Left kidney (tissue), 8 donors: ENCODE results near the gene CNIH4. TPM values are rescaled to one million over a fixed set of nuclear protein-coding genes. Genes with fewer than 3 reads are reported as not detected.
"Not testable (repeated sequence)": the region's sequence is repeated elsewhere in the genome, so short reads cannot be mapped to it uniquely, and the experiment has no call there.

Experiments
- DNase-seq: peaks from one replicate; pipeline ENCODE4 v3.0.0-alpha.2; 2013
- long read RNA-seq, 8 donors: transcript quantifications; one replicate each; lab custom pipeline, GENCODE V29; 2026
- polyA plus RNA-seq: library from polyadenylated mRNA; unstranded; fragments of 120-200 nt; gene quantifications from one replicate; pipeline ENCODE4 v1.2.1, GENCODE V29; 2013; ENCODE audit not compliant: insufficient read length

CNIH4 gene
- 53.1 TPM for polyA plus RNA-seq
- long read RNA-seq, donor 1, full-length matches to known transcripts: 52 of 59 reads
- long read RNA-seq, donor 1, partial matches to known transcripts: 7 of 59 reads
- long read RNA-seq, donor 1, other reads (novel, unspliced or antisense): 0 of 59 reads
- long read RNA-seq, donor 2, full-length matches to known transcripts: 48 of 48 reads
- long read RNA-seq, donor 2, partial matches to known transcripts: 0 of 48 reads
- long read RNA-seq, donor 2, other reads (novel, unspliced or antisense): 0 of 48 reads
- long read RNA-seq, donor 3, full-length matches to known transcripts: 39 of 39 reads
- long read RNA-seq, donor 3, partial matches to known transcripts: 0 of 39 reads
- long read RNA-seq, donor 3, other reads (novel, unspliced or antisense): 0 of 39 reads
- long read RNA-seq, donor 4, full-length matches to known transcripts: 8 of 8 reads
- long read RNA-seq, donor 4, partial matches to known transcripts: 0 of 8 reads
- long read RNA-seq, donor 4, other reads (novel, unspliced or antisense): 0 of 8 reads
- long read RNA-seq, donor 5, full-length matches to known transcripts: 105 of 117 reads
- long read RNA-seq, donor 5, partial matches to known transcripts: 12 of 117 reads
- long read RNA-seq, donor 5, other reads (novel, unspliced or antisense): 0 of 117 reads
- long read RNA-seq, donor 6, full-length matches to known transcripts: 51 of 56 reads
- long read RNA-seq, donor 6, partial matches to known transcripts: 5 of 56 reads
- long read RNA-seq, donor 6, other reads (novel, unspliced or antisense): 0 of 56 reads
- long read RNA-seq, donor 7, full-length matches to known transcripts: 69 of 86 reads
- long read RNA-seq, donor 7, partial matches to known transcripts: 17 of 86 reads
- long read RNA-seq, donor 7, other reads (novel, unspliced or antisense): 0 of 86 reads
- long read RNA-seq, donor 8, full-length matches to known transcripts: 14 of 14 reads
- long read RNA-seq, donor 8, partial matches to known transcripts: 0 of 14 reads
- long read RNA-seq, donor 8, other reads (novel, unspliced or antisense): 0 of 14 reads

DNA sequence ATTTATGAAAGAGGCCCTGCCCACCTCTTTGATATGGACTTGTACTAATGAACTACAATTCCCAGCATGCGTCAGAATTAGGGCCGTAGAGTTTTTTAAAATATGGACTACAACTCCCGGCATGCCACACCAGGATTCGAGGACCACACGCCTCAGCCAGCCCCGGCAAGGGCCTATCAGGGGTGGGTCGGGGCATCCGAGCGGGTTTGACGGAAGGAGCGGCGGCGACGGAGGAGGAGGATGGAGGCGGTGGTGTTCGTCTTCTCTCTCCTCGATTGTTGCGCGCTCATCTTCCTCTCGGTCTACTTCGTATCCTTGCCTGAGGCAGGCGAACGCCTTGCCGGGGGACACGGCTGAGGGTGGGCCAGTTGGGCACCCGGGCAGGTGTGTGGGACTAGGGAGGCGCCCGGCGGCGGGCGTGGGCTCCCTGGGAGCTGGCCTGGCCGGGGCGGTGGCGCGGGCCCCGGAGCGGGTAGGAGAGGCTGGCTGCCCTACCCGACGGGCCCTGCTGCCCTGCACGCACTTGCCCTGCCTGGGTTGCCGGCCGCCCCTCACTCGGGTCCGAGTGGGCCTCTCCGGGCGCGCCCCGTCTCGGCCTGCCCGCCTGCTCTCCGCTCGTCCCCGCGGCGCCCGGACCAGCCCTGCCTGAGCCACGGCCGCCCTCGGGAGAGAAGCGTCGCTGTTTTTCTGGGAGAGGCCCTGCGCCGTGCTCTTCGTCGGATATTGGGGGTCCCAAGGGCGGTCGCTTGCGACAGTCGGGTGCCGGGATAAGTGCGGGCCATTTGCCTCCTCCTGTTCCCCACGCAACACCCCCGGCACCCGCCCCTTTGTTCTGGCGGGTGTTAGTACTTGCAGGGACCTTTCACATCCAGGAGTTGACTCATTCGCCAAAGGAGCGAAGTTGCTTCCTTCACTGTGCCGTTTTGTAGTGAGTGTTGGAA lies at the start of gene CNIH4:
TSS of gene CNIH4 (plus strand) at position 195 of the 941 bp plus-strand sequence. CDS start at position 241, 46 bp downstream.
- DNase-seq: peak; percentile 93

GRCh38 chr1:224308064-224308463 lies 48.6 kb upstream of the CNIH4 start:
- DNase-seq: no peak

DNA sequence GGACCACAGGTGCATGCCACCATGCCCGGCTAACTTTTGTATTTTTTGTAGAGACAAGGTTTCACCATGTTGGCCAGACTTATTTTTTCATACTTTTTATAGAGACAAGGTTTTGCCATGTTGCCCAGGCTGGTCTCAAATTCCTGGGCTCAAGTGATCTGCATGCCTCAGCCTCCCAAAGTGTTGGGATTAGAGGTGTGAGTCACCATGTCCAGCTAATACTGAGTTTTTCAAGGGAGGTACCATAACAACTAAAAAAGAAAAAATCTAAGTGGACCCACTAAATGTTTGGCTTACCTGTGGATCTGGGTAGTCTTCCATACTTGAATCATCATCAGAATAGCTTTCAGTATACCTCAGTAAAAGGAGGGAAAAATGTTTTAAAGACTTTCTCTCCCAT lies 45.2 kb upstream of the CNIH4 start:
- not testable (repeated sequence) for DNase-seq

DNA sequence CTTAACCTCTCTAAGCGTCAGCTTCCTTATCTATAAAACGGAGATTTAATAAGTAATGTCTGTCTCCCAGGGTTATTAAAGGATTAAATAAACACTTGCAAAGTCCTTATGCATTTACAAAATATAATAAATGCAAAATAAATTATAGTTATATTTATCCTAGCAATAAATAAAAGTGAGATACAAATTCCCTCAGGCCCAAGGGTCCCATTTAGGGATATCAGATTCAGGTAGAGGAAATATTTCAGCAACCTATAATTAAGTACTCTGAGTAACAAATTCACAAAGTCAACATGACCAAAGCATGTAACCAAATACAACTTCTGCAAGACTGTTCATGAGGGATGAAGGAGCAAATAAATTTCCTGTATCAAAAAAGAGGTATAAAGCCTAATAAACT lies 44.7 kb upstream of the CNIH4 start:
- DNase-seq: no peak

GRCh38 chr1:224317383-224318045 lies 39.2 kb upstream of the CNIH4 start:
- no peak for DNase-seq

DNA sequence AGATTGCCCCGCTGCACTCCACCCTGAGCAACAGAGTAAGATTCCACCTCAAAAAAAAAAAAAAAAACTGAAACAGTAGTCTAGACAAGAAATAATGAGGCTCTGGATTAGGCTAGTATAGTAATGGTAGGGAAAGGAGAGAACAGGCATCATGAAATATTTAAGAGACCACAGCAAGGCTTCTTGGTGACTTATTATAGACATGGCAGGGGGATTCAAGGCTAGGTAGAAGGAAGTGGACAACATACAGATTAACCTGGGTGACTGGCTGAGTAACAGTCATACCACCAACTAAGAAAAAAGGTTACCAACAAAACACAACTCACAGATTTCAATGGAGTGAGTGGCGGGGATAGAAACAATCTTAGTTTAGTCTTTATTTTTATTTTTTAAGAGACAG lies 35.0 kb upstream of the CNIH4 start:
- no peak for DNase-seq

DNA sequence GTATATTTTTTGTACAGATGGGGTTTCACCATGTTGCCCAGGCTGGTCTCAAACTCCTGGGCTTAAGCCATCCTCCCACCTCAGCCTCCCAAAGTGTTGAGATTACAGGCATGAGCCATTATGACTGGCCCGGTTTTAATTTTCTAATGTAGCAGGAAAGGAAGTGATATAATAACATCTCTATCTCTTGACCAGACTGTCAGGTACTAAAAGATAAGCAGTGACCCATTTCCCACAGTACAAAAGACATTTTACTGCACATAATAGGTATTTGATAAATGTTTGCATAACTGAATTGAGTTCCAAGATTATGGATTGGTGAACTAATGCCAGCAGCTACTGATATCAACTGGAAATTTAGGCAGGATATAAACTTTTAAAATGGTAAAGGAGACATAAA lies 30.7 kb upstream of the CNIH4 start:
- no peak for DNase-seq

- DNase-seq: no peak
Measured at GRCh38 chr1:224328644-224329043, 28.0 kb upstream of the CNIH4 start.

DNA sequence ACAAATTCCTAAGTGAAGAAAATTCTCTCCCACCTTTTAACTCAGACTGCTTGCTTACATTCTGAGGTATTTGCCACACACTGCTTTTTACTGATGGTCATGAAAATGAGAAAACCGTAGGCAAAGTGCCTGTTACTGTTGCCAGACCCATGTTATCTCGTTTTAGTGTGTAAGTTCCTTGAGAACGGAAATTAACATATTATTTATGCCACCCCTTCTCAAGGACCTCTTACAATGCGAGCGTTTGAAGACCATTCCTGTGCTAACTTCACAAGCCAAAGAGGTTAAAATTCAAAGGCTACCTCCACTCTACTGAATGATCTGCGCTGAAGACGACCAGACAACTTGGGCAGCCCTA lies 27.2 kb upstream of the CNIH4 start:
- DNase-seq: no peak

DNA sequence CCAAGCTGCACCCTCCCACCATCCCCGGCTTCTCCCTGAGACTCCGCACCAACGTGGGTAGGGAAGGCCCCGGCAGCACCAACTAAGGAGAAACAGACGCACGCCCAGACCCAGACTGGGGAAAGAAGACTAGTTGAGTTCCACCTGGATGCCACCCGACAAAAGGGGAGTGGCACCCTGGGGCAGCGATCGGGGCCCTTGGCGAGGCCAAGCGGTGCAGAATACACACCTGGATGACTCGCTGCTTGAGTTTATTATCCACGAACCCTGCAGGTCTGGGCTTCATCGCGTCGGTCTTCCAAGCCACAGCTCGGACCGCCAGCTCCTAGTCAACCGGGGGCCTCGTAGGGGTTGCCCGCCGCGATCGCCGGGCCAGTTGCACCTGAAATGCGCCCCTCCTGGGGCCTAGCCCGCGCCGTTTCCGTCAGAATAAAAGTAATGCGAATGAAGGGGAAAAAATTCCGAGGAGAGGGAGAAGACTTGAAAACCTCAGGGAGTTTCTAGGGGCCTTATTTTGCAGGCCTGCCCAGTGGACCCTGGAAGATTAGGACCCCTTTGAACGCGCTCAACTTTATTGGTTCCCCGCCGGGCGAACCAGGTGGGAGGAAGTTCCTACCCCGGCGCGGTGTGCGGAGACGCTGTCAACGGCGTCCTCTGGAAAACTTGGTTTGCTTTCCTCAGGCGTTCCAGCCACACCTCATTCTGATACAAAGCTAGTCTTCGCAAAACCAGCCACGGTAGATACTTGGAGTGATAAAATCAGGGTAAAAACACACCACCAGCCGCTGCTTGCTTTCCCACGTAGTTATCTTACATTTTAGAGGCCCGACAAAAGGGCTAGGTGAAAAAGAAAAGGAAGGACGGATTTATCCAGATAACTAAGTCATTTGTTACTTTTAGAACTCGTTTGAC lies 26.6 kb upstream of the CNIH4 start, which contains the start of gene NVL:
TSS of gene NVL (minus strand) at position 331 of the 912 bp plus-strand sequence. CDS start at position 286, 45 bp downstream.
- DNase-seq: peak; percentile 91

GRCh38 chr1:224331326-224331725 lies 25.4 kb upstream of the CNIH4 start:
- no peak for DNase-seq

GRCh38 chr1:224331824-224332223 lies 24.9 kb upstream of the CNIH4 start:
- no peak for DNase-seq

- DNase-seq: peak; percentile 67
Measured at GRCh38 chr1:224333309-224333926, 23.3 kb upstream of the CNIH4 start.

GRCh38 chr1:224333939-224334786 lies 22.5 kb upstream of the CNIH4 start:
- no peak for DNase-seq

DNA sequence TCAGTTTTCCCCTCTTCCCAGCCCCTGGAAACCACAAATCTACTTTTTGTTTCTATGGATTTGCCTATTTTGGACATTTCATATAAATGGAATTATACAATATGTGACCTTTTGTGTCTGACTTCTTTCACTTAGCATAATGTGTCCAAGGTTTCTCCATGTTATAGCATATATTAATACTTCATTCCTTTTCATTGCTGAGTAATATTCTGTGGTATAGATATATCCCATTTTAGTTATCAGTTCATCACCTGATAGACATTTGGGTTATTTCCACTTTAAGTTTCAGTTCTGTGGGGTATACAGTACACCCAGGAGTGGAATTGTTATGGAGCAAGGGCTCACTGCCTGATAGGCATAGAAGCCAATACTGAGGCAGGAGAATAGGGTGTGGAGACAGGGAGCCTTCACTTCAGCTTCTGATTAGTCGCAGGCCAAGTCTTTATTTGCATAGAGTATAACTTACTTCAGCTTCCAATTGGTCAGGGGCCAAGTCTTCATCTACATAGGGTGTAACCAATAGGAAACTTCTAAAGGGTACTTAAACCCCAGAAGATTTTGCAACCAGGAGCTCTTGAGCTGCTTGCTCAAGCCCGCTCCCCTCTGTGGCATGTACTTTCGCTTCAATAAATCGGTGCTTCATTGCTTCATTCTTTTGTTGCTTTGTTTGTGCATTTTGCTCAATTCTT lies 18.4 kb upstream of the CNIH4 start:
- no peak for DNase-seq

GRCh38 chr1:224339442-224340033 lies 17.1 kb upstream of the CNIH4 start:
- DNase-seq: no peak
